Gastrocnemius medialis (tissue), 4 donors: ENCODE results near the gene PCK2. TPM values are rescaled to one million over a fixed set of nuclear protein-coding genes. Genes with fewer than 3 reads are reported as not detected.

ENCODE experiments used
- ATAC-seq, 2 donors: fragments of 150-250 bp; one replicate each; pipeline ENCODE4 v1.9.1; 2016
- DNase-seq, 2 donors: peaks; one replicate each; pipeline ENCODE4 v3.0.0-alpha.2; 2019
- H3K27ac ChIP-seq, 4 donors: fragments of 200-600 bp; sonication (generic); 1 replicate in 1 of 4; 2 replicates in 3 of 4; pipeline ENCODE4 v1.5.1; 2016 to 2018; ENCODE audit warnings: mild to moderate bottlenecking in 2 of 4, moderate library complexity in 1 of 4
- H3K27me3 ChIP-seq, 3 donors: fragments of 200-600 bp; sonication (generic) in 2 of 3; 1 replicate in 1 of 3; 2 replicates in 2 of 3; pipeline versions ENCODE4 v1.5.1 to v1.6.0; 2016 to 2019; ENCODE audit warnings: mild to moderate bottlenecking in 1 of 3, moderate library complexity in 1 of 3
- H3K36me3 ChIP-seq, 2 donors: fragments of 200-600 bp; sonication (generic) in 1 of 2; one replicate each; pipeline ENCODE4 v1.5.1; 2017 to 2018
- H3K4me1 ChIP-seq, 2 donors: fragments of 200-600 bp; sonication (generic) in 1 of 2; one replicate each; pipeline ENCODE4 v1.5.1; 2016 to 2017; ENCODE audit warnings: mild to moderate bottlenecking in 2 of 2
- H3K4me3 ChIP-seq, 4 donors: fragments of 200-600 bp; sonication (generic) in 3 of 4; 1 replicate in 1 of 4; 2 replicates in 3 of 4; pipeline ENCODE4 v1.5.1; 2016 to 2019; ENCODE audit warnings: mild to moderate bottlenecking in 2 of 4
- H3K9me3 ChIP-seq, 3 donors: fragments of 200-600 bp; sonication (generic) in 2 of 3; 1 replicate in 1 of 3; 2 replicates in 2 of 3; pipeline ENCODE4 v1.5.1; 2016 to 2019
- POLR2A ChIP-seq, 2 donors: fragments of 450-650 bp; IDR thresholded peaks; one replicate each; pipeline ENCODE4 v1.6.1; 2017; ENCODE audit warnings: antibody characterized with exemption in 2 of 2, mild to moderate bottlenecking in 2 of 2, moderate library complexity in 2 of 2
- in situ Hi-C, 4 donors: fragments of 200-750 bp; cut with MboI; loops; one replicate each; pipeline versions ENCODE4 v1.15.0 to v1.8.0; 2017; ENCODE audit warnings: low sequenced_read_pairs in 4 of 4
- intact Hi-C: fragments of 100-400 bp; cut with DNase I; formaldehyde crosslinking; loops from one replicate; pipeline ENCODE4 v1.15.1; 2023; ENCODE audit warnings: low total_unique reads
- total RNA-seq, 4 donors: library from RNA; depleted of rRNA; stranded (reverse); fragments of >200 nt; gene quantifications; one replicate each; pipeline versions ENCODE4 v1.1.0 to v1.2.3, GENCODE V29; 2016
- TF ChIP-seq, protein P1 (sequence below), 5 experiments: fragments of 450-650 bp in 3 of 5; fragments of 200-600 bp in 2 of 5; sonication (generic) in 2 of 5; IDR thresholded peaks in 4 of 5; conservative IDR thresholded peaks in 1 of 5; 1 replicate in 4 of 5; 2 replicates in 1 of 5; pipeline ENCODE4 v1.5.1; 2016 to 2019; ENCODE audit warnings: antibody characterized with exemption in 5 of 5, mild to moderate bottlenecking in 3 of 5, moderate library complexity in 3 of 5

PCK2 gene
- total RNA-seq, 4 donors from 2014 or later, result 1.9 to 9.8 (median 3.6) TPM

DNA sequence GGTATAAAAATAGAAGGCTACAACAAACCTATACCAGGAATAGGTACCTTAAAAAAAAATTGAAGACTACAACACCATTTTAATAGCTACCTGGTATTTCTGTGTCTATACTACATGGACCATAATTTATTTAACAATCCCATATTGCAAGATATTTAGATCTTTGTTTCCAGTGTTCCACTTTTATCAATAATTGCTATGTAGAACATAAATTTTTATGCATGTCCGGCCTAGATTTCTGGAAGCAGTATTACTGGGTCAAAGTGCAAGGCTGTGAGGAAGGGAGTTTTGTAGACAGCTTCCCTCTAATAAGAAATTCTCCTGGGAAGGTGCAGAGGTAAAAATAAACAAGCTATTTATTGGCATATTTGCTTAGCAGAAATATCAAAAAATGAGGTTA, 16.4 kb downstream of the PCK2 start:
- Histone ChIP-seq H3K27me3 (no peaks in the 10 kb centered on the region), H3K4me3 (no peak overlapping the region), H3K4me1 (peaks cover 13 to 16% of the 10 kb centered on the region in 2 donors), H3K36me3 (no peaks in the 10 kb centered on the region), H3K9me3 (no peaks in the 10 kb centered on the region), H3K27ac (no peak overlapping the region)
- TF ChIP-seq POLR2A (IDR thresholded peaks at IDR 0.05), result no peak
- TF ChIP-seq, protein P1, sequence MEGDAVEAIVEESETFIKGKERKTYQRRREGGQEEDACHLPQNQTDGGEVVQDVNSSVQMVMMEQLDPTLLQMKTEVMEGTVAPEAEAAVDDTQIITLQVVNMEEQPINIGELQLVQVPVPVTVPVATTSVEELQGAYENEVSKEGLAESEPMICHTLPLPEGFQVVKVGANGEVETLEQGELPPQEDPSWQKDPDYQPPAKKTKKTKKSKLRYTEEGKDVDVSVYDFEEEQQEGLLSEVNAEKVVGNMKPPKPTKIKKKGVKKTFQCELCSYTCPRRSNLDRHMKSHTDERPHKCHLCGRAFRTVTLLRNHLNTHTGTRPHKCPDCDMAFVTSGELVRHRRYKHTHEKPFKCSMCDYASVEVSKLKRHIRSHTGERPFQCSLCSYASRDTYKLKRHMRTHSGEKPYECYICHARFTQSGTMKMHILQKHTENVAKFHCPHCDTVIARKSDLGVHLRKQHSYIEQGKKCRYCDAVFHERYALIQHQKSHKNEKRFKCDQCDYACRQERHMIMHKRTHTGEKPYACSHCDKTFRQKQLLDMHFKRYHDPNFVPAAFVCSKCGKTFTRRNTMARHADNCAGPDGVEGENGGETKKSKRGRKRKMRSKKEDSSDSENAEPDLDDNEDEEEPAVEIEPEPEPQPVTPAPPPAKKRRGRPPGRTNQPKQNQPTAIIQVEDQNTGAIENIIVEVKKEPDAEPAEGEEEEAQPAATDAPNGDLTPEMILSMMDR (IDR thresholded peaks at IDR 0.05 in 4 of 5, conservative IDR thresholded peaks at IDR 0.05 in 1 of 5), result no peak
- DNase-seq (no peak), ATAC-seq (no peak)
- intact Hi-C loops, result no loop called here
- in situ Hi-C loops, result no loop called here

DNA sequence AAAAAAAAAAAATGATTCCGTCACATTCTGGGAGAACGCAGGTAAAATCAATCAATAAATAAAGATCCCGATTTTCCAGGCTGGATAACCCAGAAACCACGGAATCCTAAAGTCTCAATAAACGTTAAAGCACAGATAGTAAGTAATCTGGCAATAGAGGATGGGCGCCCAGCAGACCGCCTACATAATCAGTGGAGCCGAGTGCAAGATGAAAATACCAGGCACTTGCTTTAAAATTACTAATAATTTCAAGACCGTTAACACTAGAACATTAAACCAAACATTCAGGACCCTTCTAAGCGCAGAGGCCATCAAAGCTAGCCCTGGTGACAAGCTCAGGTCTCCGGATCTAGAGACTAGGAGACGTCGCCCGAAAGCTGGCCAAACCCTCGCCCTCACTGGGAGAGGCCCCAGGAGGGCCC, 19.3 kb downstream of the PCK2 start:
- ATAC-seq, result peak in 1 of 2 donors; percentile 7
- H3K4me1 ChIP-seq, result peaks cover 23 to 27% of the 10 kb centered on the region in 2 donors
- peak overlapping the region; percentile 74 to 80 (median 78) for H3K4me3 ChIP-seq
- DNase-seq, result no peak
- peak overlapping the region; percentile 92 to 99 (median 98) for H3K27ac ChIP-seq
- no peak for TF ChIP-seq POLR2A (IDR thresholded peaks at IDR 0.05)
- TF ChIP-seq, protein P1 (IDR thresholded peaks at IDR 0.05 in 4 of 5, conservative IDR thresholded peaks at IDR 0.05 in 1 of 5), result no peak
- intact Hi-C loops, result no loop called here
- peaks cover 0 to 13% of the 10 kb centered on the region in 2 donors for H3K36me3 ChIP-seq
- H3K27me3 ChIP-seq, result no peaks in the 10 kb centered on the region
- no peaks in the 10 kb centered on the region for H3K9me3 ChIP-seq
- in situ Hi-C loops, result no loop called here

DNA sequence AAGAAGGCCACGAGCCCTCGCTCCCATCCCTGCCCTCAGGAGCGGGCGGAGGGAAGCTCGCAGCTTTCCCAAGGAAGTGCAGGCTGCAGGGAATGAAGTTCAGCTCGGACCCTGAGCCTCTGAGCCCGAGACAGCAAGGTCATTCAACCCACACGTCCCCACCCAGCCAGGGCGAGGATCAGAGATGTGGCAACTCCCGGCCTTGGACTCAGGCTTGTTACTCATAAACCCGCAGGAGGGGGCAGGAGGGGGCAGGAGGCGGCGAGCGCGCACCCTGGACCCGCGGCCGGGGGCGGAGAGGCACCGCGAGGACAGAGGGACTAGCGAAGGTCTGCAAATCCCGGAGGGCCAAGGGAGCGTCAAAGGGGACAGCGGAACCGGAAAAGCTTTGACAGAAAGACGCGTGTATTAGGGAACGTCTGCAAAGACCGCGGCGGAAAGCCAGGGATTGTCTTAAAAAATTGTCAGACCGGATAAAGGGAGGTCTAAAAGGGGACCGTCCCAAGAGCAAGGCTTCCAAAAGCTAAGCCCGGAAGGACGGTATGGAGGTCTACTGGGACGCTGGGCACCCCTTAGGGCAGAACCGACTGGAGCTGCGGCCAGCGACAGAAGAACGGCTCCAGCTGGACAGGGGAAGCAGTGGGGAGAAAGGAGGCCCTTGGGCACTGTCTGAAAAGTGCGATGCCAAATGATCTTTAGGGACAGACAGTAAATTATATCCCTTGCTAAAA, 19.9 kb downstream of the PCK2 start:
- Histone ChIP-seq H3K4me1 (peaks cover 18 to 21% of the 10 kb centered on the region in 2 donors), H3K27ac (peak overlapping the region; percentile 92 to 99 (median 98)), H3K36me3 (peaks cover 0 to 18% of the 10 kb centered on the region in 2 donors), H3K9me3 (no peaks in the 10 kb centered on the region), H3K4me3 (peak overlapping the region; percentile 74 to 80 (median 78)), H3K27me3 (no peaks in the 10 kb centered on the region)
- intact Hi-C loops, result loop anchor here (1.0 to 2.0 kb wide), 5 partner anchors 17 to 328 kb away; partner anchors contain the start of genes IRF9, PCK2, RNF31 and SDR39U1
- in situ Hi-C loops, result no loop called here
- peak; percentile 81 to 91 for DNase-seq
- peak; percentile 57 to 58 for ATAC-seq
- TF ChIP-seq, protein P1 (IDR thresholded peaks at IDR 0.05 in 4 of 5, conservative IDR thresholded peaks at IDR 0.05 in 1 of 5), result no peak
- peak; percentile 74 to 82 for TF ChIP-seq POLR2A (IDR thresholded peaks at IDR 0.05)

DNA sequence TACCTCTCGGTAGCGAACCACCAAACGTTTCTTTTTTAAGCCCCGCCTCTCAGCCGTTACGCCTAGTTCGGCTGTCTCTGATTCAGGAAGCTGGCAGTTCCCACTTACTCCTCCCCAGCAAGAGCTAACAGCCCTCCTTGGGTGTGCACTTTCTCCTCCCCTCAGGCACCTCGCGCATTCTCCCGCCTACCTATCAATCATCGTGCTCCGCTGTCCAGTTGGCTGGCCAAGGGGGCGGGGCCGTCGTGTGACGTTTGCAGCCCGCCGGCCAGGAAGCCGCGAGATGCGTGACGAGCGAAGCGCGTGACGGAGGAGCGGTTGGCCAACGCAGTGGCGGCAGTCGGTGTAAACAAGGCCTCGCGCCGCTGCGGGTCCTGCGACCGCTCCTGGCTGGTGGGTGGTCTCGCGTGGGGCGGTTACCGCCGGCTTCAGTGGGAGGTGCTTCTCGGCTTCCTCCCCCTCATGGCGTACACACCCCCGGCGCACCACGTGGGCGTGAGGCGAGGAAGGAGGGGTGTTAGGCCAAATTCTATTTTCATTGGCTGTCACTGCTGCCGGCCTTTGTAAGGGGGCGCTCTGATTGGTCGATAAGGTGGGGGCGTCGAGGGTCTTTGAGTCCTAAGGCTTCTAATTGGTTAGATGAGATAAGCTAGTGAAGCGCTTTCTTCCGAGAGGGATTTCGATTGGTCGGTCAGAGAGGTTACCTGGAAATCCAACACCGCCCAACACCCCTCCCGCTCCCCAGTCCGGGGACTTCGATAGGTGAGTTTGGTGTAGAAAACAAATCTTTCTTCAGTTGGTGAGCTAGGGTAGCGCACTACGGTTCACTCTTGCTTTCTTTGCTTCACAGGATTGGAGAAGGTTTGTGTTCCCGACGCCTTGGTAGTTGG, 20.7 kb downstream of the PCK2 start, which contains the start of the genes DCAF11 and NRL:
Gene DCAF11 (plus strand): TSS at position 246 of the 890 bp plus-strand sequence. CDS start 818 bp downstream, outside the sequence.
Gene NRL (minus strand): TSS at position 418 of the 890 bp plus-strand sequence. CDS start 32,101 bp downstream, outside the sequence.
- Histone ChIP-seq H3K9me3 (no peaks in the 10 kb centered on the region), H3K4me1 (peaks cover 16 to 19% of the 10 kb centered on the region in 2 donors), H3K27me3 (no peaks in the 10 kb centered on the region), H3K4me3 (peak within 1 kb of the TSS; percentile 74 to 93 (median 78)), H3K36me3 (peaks cover 0 to 26% of the 10 kb centered on the region in 2 donors), H3K27ac (peak within 1 kb of the TSS; percentile 92 to 99 (median 98))
- ATAC-seq (peak; percentile 87 to 89), DNase-seq (peak; percentile 99)
- TF ChIP-seq, protein P1 (IDR thresholded peaks at IDR 0.05 in 4 of 5, conservative IDR thresholded peaks at IDR 0.05 in 1 of 5), result peak in 1 of 5 experiments; percentile 32
- TF ChIP-seq POLR2A (IDR thresholded peaks at IDR 0.05), result peak in 1 of 2 donors; percentile 28
- intact Hi-C loops, result loop anchor here (1.0 to 2.0 kb wide), 6 partner anchors 17 to 813 kb away; partner anchors contain the start of genes IRF9, PCK2, RNF31 and SDR39U1
- in situ Hi-C loops, result no loop called here
